ENCODE measurements around the gene GREB1L. TPM values are rescaled to one million over a fixed set of nuclear protein-coding genes. Genes with fewer than 3 reads are reported as not detected.
A peak's percentile ranks its signal among the peaks of the same experiment; 100 is the strongest.
"Not testable (repeated sequence)": the region's sequence is repeated elsewhere in the genome, so short reads cannot be mapped to it uniquely, and the experiment has no call there.

GREB1L gene
- total RNA-seq, 1 experiment from 2014 or later: 2.7 TPM

DNA sequence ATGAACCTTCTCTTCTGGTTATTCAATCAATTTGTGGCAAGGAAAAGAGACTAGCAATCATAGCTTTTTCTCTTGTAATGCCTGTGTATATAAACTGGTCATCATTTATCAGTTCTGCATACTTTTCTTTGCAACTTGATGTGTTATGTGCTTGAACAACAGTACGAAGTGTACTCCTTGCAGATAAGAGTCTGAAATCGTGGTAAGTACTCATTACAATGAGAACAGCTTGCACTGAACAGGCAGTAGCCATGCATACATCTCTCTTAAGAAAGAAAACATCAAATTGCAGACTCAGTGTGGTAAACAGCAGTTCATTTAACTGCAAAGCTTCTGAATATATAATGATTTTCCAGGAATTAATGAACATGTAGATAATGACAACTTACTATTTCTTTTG, 64.3 kb downstream of the GREB1L start:
- DNase-seq (ENCODE audit: low spot score): no peak

GRCh38 chr18:21307578-21307977, 65.5 kb downstream of the GREB1L start:
- no peak for DNase-seq (ENCODE audit: low spot score)

- DNase-seq (ENCODE audit: low spot score): no peak
Measured at GRCh38 chr18:21309248-21309647, 67.2 kb downstream of the GREB1L start.

DNA sequence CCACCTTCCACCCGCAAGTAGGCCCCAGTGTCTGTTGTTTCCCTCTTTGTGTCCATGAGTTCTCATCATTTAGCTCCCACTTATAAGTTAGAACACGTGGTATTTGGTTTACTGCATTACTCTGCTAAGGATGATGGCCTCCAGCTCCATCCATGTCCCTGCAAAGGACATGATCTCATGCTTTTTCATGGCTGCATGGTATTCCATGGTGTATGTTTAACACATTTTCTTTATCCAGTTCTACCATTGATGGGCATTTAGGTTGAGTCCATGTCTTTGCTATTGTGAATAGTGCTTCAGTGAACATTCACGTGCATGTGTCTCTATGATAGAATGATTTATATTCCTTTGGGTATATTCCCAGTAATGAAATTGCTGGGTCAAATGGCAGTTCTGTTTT, 69.9 kb downstream of the GREB1L start:
- not testable (repeated sequence) for DNase-seq (ENCODE audit: low spot score)

- no peak for DNase-seq (ENCODE audit: low spot score)
Measured at GRCh38 chr18:21313576-21313975, 71.5 kb downstream of the GREB1L start.

- peak; percentile 8 for DNase-seq (ENCODE audit: low spot score)
Measured at GRCh38 chr18:21314724-21315123, 72.7 kb downstream of the GREB1L start.

GRCh38 chr18:21315126-21315525, 73.1 kb downstream of the GREB1L start:
- not testable (repeated sequence) for DNase-seq (ENCODE audit: low spot score)

DNA sequence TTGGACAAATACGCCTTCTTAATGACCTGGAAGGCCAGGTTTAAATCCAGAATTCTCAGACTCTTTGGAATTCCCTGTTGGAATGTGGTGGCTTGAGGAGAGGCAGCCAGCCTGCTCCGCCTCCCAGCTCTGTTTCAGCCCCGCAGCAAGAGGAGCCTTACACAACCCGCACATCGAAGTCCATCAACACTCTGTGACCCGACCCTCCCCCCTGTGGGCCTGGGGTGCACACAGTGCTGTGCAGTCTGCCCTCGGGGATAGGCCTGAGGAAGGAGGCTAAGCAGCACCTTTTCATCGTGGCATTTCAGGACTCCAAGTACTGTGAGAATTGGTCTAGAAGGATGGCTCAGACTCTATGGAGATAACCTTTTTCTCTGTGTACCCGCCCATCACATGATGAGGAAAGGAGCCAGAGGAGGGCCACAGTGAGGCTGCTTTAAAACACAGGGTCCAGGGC, 73.7 kb downstream of the GREB1L start:
- no peak for DNase-seq (ENCODE audit: low spot score)

DNA sequence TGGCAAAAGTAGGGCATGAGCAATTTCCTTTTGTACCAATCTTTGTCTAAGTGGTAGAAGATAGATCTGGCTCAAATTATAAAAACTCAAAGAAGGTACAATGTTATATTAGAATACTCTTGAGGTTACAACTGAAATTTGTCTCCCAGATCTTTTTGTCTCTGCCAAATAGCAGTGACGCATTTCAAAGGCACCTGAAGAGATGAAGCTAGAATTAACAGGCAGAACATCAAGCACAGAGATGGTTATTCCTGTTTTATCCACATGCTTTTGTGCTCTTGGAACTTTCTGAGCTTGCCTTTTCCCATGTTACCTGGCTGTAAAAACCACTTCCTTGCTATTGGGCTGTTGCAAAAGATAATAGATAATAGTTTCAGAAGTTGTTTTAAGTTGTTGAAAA, 74.3 kb downstream of the GREB1L start:
- DNase-seq (ENCODE audit: low spot score): no peak

- DNase-seq (ENCODE audit: low spot score): no peak
Measured at GRCh38 chr18:21321711-21322110, 79.7 kb downstream of the GREB1L start.

DNA sequence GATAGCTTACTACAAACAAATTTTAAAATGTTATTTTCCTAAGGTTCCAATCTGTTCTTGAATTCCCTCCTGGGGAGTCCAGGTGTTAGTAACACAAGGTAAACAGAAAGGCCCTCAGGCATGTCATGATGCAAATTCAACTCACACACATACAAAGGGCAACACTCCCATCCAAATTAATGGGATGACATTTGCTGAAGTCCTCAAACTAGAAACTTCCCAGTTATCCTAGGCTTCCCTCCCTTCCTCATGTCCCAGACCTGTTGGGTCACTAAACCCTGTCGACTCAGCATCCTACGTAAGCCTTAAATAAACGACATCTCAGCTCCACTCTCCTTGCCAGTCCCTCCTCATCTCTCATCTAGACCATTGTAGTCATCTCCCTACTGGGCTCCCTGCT, 85.1 kb downstream of the GREB1L start:
- no peak for DNase-seq (ENCODE audit: low spot score)

DNA sequence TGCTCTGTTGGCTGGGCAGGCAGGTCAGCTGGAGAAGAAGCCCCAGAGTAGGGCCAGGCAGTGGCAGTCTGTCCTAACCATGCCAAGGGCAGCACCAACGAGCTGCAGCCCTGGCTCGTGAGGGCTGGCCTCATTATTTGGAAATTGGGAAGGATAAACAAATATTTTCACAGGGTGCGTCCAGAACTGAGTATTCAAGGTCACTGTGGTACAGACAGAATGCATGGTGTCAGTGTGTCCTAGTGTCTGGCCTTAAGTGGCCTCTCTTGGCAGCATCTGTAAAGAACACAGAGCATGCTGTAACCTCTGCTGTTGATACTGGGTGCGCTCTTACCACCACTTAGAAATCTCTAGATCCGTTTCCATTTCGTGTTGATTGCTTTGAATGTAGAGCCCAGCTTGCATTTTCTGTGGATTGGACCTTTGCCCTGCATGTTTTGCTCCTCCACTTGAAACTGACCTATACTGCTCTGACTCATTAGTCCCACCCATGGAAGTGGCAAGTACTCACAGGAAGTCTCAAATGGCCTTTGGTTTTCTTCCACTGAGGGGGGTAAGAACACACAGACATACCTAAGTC, 88.2 kb downstream of the GREB1L start:
- DNase-seq (ENCODE audit: low spot score): peak; percentile 70

GRCh38 chr18:21331065-21331464, 89.0 kb downstream of the GREB1L start:
- no peak for DNase-seq (ENCODE audit: low spot score)

GRCh38 chr18:21335927-21336488, 94.0 kb downstream of the GREB1L start:
- DNase-seq (ENCODE audit: low spot score): peak; percentile 15

- no peak for DNase-seq (ENCODE audit: low spot score)
Measured at GRCh38 chr18:21336846-21337245, 94.8 kb downstream of the GREB1L start.

- peak; percentile 8 for DNase-seq (ENCODE audit: low spot score)
Measured at GRCh38 chr18:21341141-21341540, 99.1 kb downstream of the GREB1L start.

- no peak for DNase-seq (ENCODE audit: low spot score)
Measured at GRCh38 chr18:21342372-21342771, 100.3 kb downstream of the GREB1L start.

DNA sequence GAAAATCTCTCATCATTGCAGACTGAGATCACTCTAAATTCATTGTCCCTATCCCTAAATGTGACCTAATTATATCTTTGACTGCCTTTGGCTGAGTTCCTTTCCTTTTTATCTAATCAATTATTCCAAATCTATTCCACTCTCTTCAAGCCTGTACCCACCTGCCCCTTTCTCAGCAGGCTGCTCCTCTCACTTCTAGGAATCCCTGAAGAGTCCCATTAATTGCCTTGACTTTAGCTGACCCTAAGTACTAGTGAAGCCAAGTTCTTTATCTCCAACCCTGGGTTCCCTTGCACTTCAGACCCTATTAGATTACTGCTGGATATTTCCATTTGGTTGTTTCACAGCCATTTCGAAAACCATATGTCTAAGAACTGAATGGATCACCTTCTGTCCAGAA, 102.8 kb downstream of the GREB1L start:
- DNase-seq (ENCODE audit: low spot score): no peak

DNA sequence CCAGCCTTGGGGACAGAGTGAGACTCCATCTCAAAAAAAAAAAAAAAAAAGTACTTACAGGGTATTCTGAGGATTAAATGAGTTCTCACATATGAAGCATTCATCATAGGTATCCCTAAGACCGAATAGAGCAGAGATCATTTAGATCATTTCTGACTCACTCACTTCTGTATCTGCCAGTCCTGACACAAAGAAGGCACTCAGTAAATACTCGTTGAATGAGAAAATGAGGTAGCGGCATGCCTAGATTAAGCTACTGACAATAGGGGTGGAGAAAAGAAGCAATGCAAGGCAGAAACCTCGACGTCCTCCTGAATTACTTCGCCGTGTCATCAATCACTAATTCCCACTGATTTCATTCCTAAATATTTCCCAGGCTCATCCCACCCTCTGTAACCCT, 103.8 kb downstream of the GREB1L start:
- no peak for DNase-seq (ENCODE audit: low spot score)

GRCh38 chr18:21359746-21360145, 117.7 kb downstream of the GREB1L start:
- DNase-seq (ENCODE audit: low spot score): no peak

- DNase-seq (ENCODE audit: low spot score): no peak
Measured at GRCh38 chr18:21361307-21361880, 119.4 kb downstream of the GREB1L start.

DNA sequence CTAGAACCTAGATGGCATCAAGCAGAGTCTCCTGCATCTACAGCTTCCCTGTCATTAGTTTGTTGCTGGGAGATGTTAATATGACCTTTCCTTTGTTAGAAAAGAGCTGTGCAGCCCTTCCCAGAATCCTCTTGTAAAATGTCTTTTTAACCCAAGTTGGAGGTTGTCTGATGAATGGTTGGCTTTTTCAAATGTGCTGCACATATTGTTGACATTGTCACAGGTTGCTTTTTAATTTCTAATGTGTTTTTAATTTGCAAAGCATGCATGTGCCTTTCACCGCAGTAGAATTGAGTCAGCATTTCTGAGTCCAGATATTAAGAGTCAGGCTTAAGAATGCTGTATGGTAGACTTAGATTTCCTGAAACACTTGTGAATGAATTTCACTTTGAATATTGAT, 120.8 kb downstream of the GREB1L start:
- DNase-seq (ENCODE audit: low spot score): no peak

DNA sequence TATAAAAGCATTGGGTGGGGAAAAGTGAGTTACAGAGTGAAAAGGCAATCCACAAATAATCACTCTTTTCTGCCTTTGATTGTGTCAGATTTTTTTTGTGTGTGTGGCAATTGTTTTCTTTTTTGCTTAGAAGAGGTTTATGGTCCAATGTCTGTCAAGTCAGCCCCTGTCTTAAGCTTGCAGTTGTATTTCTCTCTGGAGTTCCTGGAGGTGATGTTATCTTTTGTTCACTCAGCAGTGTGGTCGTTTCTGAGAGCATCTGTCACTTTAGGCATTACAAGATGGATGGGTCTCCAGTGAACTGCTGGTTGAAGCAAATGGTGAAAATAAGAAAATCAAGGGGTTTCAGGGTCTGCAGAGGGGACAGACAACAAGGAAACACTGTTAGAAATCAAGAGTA, 121.3 kb downstream of the GREB1L start:
- no peak for DNase-seq (ENCODE audit: low spot score)

GRCh38 chr18:21364471-21364870, 122.4 kb downstream of the GREB1L start:
- no peak for DNase-seq (ENCODE audit: low spot score)
